ENCODE measurements around the gene P2RY2. TPM values are rescaled to one million over a fixed set of nuclear protein-coding genes. Genes with fewer than 3 reads are reported as not detected.

P2RY2 gene
- total RNA-seq, 1 donor: under 0.01 TPM

- TF ChIP-seq CTCF (IDR thresholded peaks at IDR 0.05; ENCODE audit: insufficient read depth, low read depth, low read length): no peak
- no peak for DNase-seq (ENCODE audit: low read depth)
- no peak overlapping the region for H3K4me3 ChIP-seq (ENCODE audit: low read depth, low read length)
Observed at GRCh38 chr11:73203790-73204189, 14.3 kb upstream of the P2RY2 start.

- TF ChIP-seq CTCF (IDR thresholded peaks at IDR 0.05; ENCODE audit: insufficient read depth, low read depth, low read length): no peak
- H3K4me3 ChIP-seq (ENCODE audit: low read depth, low read length): no peak overlapping the region
- DNase-seq (ENCODE audit: low read depth): no peak
Observed at GRCh38 chr11:73204711-73205121, 13.4 kb upstream of the P2RY2 start.

GRCh38 chr11:73205661-73206343, 12.3 kb upstream of the P2RY2 start:
- TF ChIP-seq CTCF (IDR thresholded peaks at IDR 0.05; ENCODE audit: insufficient read depth, low read depth, low read length): no peak
- DNase-seq (ENCODE audit: low read depth): peak; percentile 74
- no peak overlapping the region for H3K4me3 ChIP-seq (ENCODE audit: low read depth, low read length)

- no peak for TF ChIP-seq CTCF (IDR thresholded peaks at IDR 0.05; ENCODE audit: insufficient read depth, low read depth, low read length)
- peak; percentile 3 for DNase-seq (ENCODE audit: low read depth)
- no peak overlapping the region for H3K4me3 ChIP-seq (ENCODE audit: low read depth, low read length)
Observed at GRCh38 chr11:73206801-73207200, 11.3 kb upstream of the P2RY2 start.

GRCh38 chr11:73209892-73210291, 8.2 kb upstream of the P2RY2 start:
- no peak overlapping the region for H3K4me3 ChIP-seq (ENCODE audit: low read depth, low read length)
- DNase-seq (ENCODE audit: low read depth): no peak
- TF ChIP-seq CTCF (IDR thresholded peaks at IDR 0.05; ENCODE audit: insufficient read depth, low read depth, low read length): no peak

- H3K4me3 ChIP-seq (ENCODE audit: low read depth, low read length): no peak overlapping the region
- TF ChIP-seq CTCF (IDR thresholded peaks at IDR 0.05; ENCODE audit: insufficient read depth, low read depth, low read length): no peak
- peak; percentile 30 for DNase-seq (ENCODE audit: low read depth)
Observed at GRCh38 chr11:73210916-73211667, 7.0 kb upstream of the P2RY2 start.
